Loucy (cell line): Measurements from ENCODE around the gene OR6N2.

Experiments used
- H2AFZ ChIP-seq: fragments of 200-600 bp; sonication (generic); 2 replicates; pipeline ENCODE4 v1.6.0; 2016; ENCODE audit warnings: antibody characterized with exemption, mild to moderate bottlenecking, low read length, moderate library complexity
- H3F3A ChIP-seq: fragments of 200-600 bp; 2 replicates; pipeline ENCODE4 v1.6.0; 2016; ENCODE audit warnings: antibody characterized with exemption, low read depth, mild to moderate bottlenecking
- H3K27me3 ChIP-seq: fragments of 200-600 bp; sonication (generic); 2 replicates; pipeline ENCODE4 v1.6.1; 2014; ENCODE audit warnings: low read length, mild to moderate bottlenecking; ENCODE audit not compliant: insufficient read depth, poor library complexity, severe bottlenecking
- H3K36me3 ChIP-seq: fragments of 200-600 bp; sonication (generic); 2 replicates; pipeline ENCODE4 v1.6.1; 2016; ENCODE audit warnings: low read length; ENCODE audit not compliant: insufficient read depth
- H3K4me1 ChIP-seq: fragments of 200-600 bp; sonication (generic); 2 replicates; pipeline ENCODE4 v1.5.1; 2014; ENCODE audit warnings: low read length, mild to moderate bottlenecking; ENCODE audit not compliant: insufficient read depth, poor library complexity, severe bottlenecking
- H3K4me2 ChIP-seq: fragments of 200-600 bp; sonication (generic); 2 replicates; pipeline ENCODE4 v1.6.0; 2014; ENCODE audit warnings: antibody characterized with exemption, low read length, low read depth, mild to moderate bottlenecking; ENCODE audit not compliant: poor library complexity, severe bottlenecking
- H3K4me3 ChIP-seq: fragments of 200-600 bp; sonication (generic); 2 replicates; pipeline ENCODE4 v1.5.1; 2014; ENCODE audit warnings: low read length, mild to moderate bottlenecking, mixed read lengths; ENCODE audit not compliant: poor library complexity, severe bottlenecking
- H3K79me2 ChIP-seq: fragments of 200-600 bp; sonication (generic); 2 replicates; pipeline ENCODE4 v1.6.1; 2014; ENCODE audit warnings: low read length; ENCODE audit not compliant: insufficient read depth
- H3K9ac ChIP-seq: fragments of 200-600 bp; sonication (generic); 2 replicates; pipeline ENCODE4 v1.6.0; 2014; ENCODE audit warnings: mild to moderate bottlenecking, low read depth, low read length, moderate library complexity; ENCODE audit not compliant: poor library complexity, severe bottlenecking
- H3K9me2 ChIP-seq: fragments of 200-600 bp; sonication (generic); replicated peaks from 2 replicates; pipeline ENCODE4 v1.6.1; 2016; ENCODE audit warnings: low read depth, low read length, mixed read lengths
- H3K9me3 ChIP-seq: fragments of 200-600 bp; sonication (generic); 2 replicates; pipeline ENCODE4 v1.6.1; 2014; ENCODE audit warnings: mild to moderate bottlenecking, antibody characterized with exemption, low read length, low read depth; ENCODE audit not compliant: insufficient read depth
- H4K20me1 ChIP-seq: fragments of 200-600 bp; sonication (generic); 2 replicates; pipeline ENCODE4 v1.6.0; 2014; ENCODE audit warnings: antibody characterized with exemption, low read length, mild to moderate bottlenecking; ENCODE audit not compliant: insufficient read depth, poor library complexity, severe bottlenecking
- EZH2phosphoT487 ChIP-seq: fragments of 200-600 bp; IDR thresholded peaks from 2 replicates; pipeline ENCODE4 v1.6.1; 2018; ENCODE audit warnings: antibody characterized with exemption, mild to moderate bottlenecking, moderate library complexity, borderline replicate concordance
- TF ChIP-seq, protein P1 (sequence below): fragments of 200-600 bp; sonication (generic); conservative IDR thresholded peaks from 2 replicates; pipeline ENCODE4 v1.5.1; 2014; ENCODE audit warnings: mild to moderate bottlenecking, antibody characterized with exemption, low read length

OR6N2 gene

DNA sequence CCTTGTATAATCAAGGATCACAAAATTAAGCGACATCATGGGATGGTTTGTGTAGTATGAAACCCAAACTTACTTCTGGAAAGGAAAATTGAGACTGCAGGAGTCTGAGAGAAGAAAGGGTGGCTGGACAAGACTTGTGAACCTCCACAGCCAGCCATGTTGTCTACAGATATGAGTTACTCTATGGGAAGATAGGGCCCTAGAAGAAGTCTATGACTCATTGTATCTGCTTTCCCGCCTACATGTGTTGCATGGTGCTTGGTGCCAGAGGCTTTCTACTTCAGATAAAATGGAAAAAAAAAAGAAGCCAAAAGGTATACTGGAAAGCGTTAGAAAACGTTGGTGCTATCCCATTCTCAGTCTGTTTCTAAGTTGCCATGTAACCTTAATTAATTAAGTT is 18.7 kb upstream of the OR6N2 start:
- Histone ChIP-seq H3K27me3 (no peaks in the 10 kb centered on the region), H3K9me2 (no peaks in the 10 kb centered on the region)

DNA sequence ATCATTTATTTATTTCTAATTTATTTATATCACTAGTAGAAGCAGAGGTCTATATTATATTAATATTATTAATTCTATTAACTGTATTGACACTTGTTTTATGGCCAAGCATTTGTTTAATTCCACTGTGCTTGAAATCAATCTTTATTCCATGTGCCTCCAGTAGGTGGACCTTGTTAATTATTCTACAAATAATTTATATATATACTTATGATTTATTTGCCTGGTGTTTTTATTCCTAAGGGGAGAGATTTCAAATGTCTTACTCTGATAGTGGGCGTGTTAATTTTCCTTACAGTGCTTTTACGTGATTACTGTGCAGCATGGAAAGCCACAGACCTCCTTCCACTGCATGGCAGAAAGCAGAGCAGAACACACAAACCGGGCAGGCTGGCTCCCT is 17.5 kb upstream of the OR6N2 start:
- Histone ChIP-seq H3K4me1 (no peaks in the 10 kb centered on the region), H3K4me2 (no peak overlapping the region), H4K20me1 (no peaks in the 10 kb centered on the region), H3K9ac (no peak overlapping the region), H3F3A (no peaks in the 10 kb centered on the region), H3K9me2 (no peaks in the 10 kb centered on the region), H3K36me3 (no peaks in the 10 kb centered on the region), H3K4me3 (no peak overlapping the region), H3K79me2 (no peaks in the 10 kb centered on the region), H2AFZ (no peak overlapping the region), H3K9me3 (no peaks in the 10 kb centered on the region), H3K27me3 (no peaks in the 10 kb centered on the region)
- TF ChIP-seq, protein P1, sequence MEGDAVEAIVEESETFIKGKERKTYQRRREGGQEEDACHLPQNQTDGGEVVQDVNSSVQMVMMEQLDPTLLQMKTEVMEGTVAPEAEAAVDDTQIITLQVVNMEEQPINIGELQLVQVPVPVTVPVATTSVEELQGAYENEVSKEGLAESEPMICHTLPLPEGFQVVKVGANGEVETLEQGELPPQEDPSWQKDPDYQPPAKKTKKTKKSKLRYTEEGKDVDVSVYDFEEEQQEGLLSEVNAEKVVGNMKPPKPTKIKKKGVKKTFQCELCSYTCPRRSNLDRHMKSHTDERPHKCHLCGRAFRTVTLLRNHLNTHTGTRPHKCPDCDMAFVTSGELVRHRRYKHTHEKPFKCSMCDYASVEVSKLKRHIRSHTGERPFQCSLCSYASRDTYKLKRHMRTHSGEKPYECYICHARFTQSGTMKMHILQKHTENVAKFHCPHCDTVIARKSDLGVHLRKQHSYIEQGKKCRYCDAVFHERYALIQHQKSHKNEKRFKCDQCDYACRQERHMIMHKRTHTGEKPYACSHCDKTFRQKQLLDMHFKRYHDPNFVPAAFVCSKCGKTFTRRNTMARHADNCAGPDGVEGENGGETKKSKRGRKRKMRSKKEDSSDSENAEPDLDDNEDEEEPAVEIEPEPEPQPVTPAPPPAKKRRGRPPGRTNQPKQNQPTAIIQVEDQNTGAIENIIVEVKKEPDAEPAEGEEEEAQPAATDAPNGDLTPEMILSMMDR = peak; percentile 37
- TF ChIP-seq EZH2phosphoT487 = no peak

More for the DNA sequence above, 18.7 kb upstream of the OR6N2 start:
- TF ChIP-seq, protein P1 = no peak
- Histone ChIP-seq H3K9me3 (no peaks in the 10 kb centered on the region), H3K79me2 (no peaks in the 10 kb centered on the region), H3K4me3 (no peak overlapping the region), H2AFZ (0 out of 2 replicates have a peak overlapping the region, but pooled peaks have one; percentile 12), H3K9ac (no peak overlapping the region), H3K4me2 (no peak overlapping the region), H3F3A (no peaks in the 10 kb centered on the region), H3K4me1 (no peaks in the 10 kb centered on the region), H3K36me3 (no peaks in the 10 kb centered on the region), H4K20me1 (no peaks in the 10 kb centered on the region)

DNA sequence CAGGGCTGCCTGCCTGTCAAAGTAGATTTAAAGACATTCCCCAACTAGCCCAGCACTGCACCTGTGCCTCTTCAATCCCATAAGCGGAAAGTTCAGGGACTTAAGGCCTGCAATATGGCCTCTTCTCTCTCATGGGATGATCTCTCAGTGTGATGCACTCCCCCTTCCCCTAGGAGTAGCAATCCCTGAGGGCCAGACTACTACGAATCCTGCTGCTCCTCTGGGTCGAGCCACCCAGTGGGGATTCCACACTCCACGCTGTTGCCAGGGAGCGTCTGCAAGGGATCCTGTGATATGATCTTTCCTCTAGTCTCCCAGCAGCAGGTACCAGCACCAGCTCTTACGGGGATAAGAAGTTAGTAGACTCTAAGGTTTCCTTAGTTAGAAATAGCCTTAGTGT is 13.2 kb upstream of the OR6N2 start:
- no peak for TF ChIP-seq EZH2phosphoT487
- TF ChIP-seq, protein P1 = no peak
- H3K36me3 ChIP-seq = no peaks in the 10 kb centered on the region
- no peaks in the 10 kb centered on the region for H4K20me1 ChIP-seq
- H3K4me2 ChIP-seq = no peak overlapping the region
- H3K4me3 ChIP-seq = no peak overlapping the region
- no peaks in the 10 kb centered on the region for H3K4me1 ChIP-seq
- H3F3A ChIP-seq = no peaks in the 10 kb centered on the region
- H3K9me3 ChIP-seq = no peaks in the 10 kb centered on the region
- no peaks in the 10 kb centered on the region for H3K27me3 ChIP-seq
- H3K79me2 ChIP-seq = no peaks in the 10 kb centered on the region
- no peak overlapping the region for H2AFZ ChIP-seq
- no peak overlapping the region for H3K9ac ChIP-seq
- no peaks in the 10 kb centered on the region for H3K9me2 ChIP-seq
